H1 (cell line): ENCODE measurements around the gene TGFB2. TPM values are rescaled to one million over a fixed set of nuclear protein-coding genes. Genes with fewer than 3 reads are reported as not detected.
A peak's percentile ranks its signal among the peaks of the same experiment; 100 is the strongest.

Source experiments
- CTCF ChIA-PET: fragments of 300-600 bp; sonication (Branson Sonifier 250); formaldehyde crosslinking; loops from one replicate; lab custom pipeline; 2021; ENCODE audit not compliant: partially characterized antibody; lab: Charles Lee
- POLR2A ChIA-PET: fragments of 300-600 bp; sonication (Branson Sonifier 250); formaldehyde crosslinking; loops from one replicate; lab custom pipeline; 2021; ENCODE audit warnings: inconsistent platforms; ENCODE audit not compliant: partially characterized antibody; lab: Charles Lee
- DNase-seq, 2 experiments: peaks; one replicate each; pipeline versions ENCODE4 v3.0.0 to v3.0.0-alpha.2; 2010 to 2022; ENCODE audit warnings: low spot score in 2 of 2, low read depth in 1 of 2, mixed read lengths in 1 of 2
- FAIRE-seq: peaks from 2 replicates; lab custom pipeline; 2011; peaks lifted over from hg19 to GRCh38; lab: Jason Lieb, UNC
- H2AFZ ChIP-seq: 2 replicates; pipeline ENCODE4 v1.8.1; 2012; ENCODE audit warnings: low read length, inconsistent platforms
- H2AK5ac ChIP-seq: 2 replicates; pipeline ENCODE4 v1.6.1; 2013; ENCODE audit warnings: low read depth, low read length
- H2BK120ac ChIP-seq: replicated peaks from 2 replicates; pipeline ENCODE3; 2013; ENCODE audit warnings: low read depth, low read length, inconsistent platforms
- H2BK12ac ChIP-seq: 2 replicates; pipeline ENCODE4 v1.6.1; 2013; ENCODE audit warnings: low read depth, low read length
- H2BK15ac ChIP-seq: 2 replicates; pipeline ENCODE4 v1.6.1; 2013; ENCODE audit warnings: low read length
- H2BK20ac ChIP-seq: 2 replicates; pipeline ENCODE4 v1.6.1; 2013; ENCODE audit warnings: low read length
- H2BK5ac ChIP-seq: 2 replicates; pipeline ENCODE4 v1.6.1; 2013; ENCODE audit warnings: low read depth, low read length
- H3K14ac ChIP-seq: 2 replicates; pipeline ENCODE4 v1.6.1; 2013; ENCODE audit warnings: inconsistent platforms; ENCODE audit not compliant: insufficient read length
- H3K18ac ChIP-seq: 2 replicates; pipeline ENCODE4 v1.6.1; 2013; ENCODE audit warnings: low read length; ENCODE audit errors: extremely low read depth
- H3K23ac ChIP-seq: 2 replicates; pipeline ENCODE4 v1.6.1; 2013; ENCODE audit warnings: inconsistent platforms; ENCODE audit not compliant: insufficient read length
- H3K23me2 ChIP-seq: 2 replicates; pipeline ENCODE4 v1.6.1; 2013; ENCODE audit warnings: low read depth, low read length
- H3K27ac ChIP-seq: 2 replicates; pipeline ENCODE4 v1.6.1; 2011; ENCODE audit warnings: low read depth, low read length, inconsistent platforms
- H3K27me3 ChIP-seq, 4 experiments: replicated peaks in 1 of 4; 1 replicate in 1 of 4; 2 replicates in 3 of 4; pipeline versions ENCODE4 v1.6.1 to v1.8.1; 2011 to 2013; ENCODE audit warnings: low read length in 3 of 4, mild to moderate bottlenecking in 3 of 4, inconsistent platforms in 2 of 4, mixed read lengths in 2 of 4, moderate library complexity in 1 of 4; ENCODE audit not compliant: control insufficient read depth in 3 of 4, insufficient read depth in 3 of 4; ENCODE audit errors: extremely low read depth in 1 of 4
- H3K36me3 ChIP-seq, 4 experiments: 2 replicates each; pipeline versions ENCODE4 v1.6.1 to v1.8.1; 2011 to 2013; ENCODE audit warnings: mild to moderate bottlenecking in 4 of 4, low read length in 3 of 4, moderate library complexity in 2 of 4, control low read depth in 1 of 4, inconsistent platforms in 1 of 4; ENCODE audit not compliant: insufficient read depth in 4 of 4, control insufficient read depth in 2 of 4
- H3K4ac ChIP-seq: replicated peaks from 2 replicates; pipeline ENCODE3; 2013; ENCODE audit warnings: low read length, low read depth, mixed read lengths, inconsistent platforms; ENCODE audit not compliant: insufficient read length
- H3K4me1 ChIP-seq, 4 experiments: replicated peaks in 1 of 4; 1 replicate in 1 of 4; 2 replicates in 3 of 4; pipeline versions ENCODE4 v1.6.1 to v1.8.1; 2011 to 2013; ENCODE audit warnings: low read length in 3 of 4, inconsistent platforms in 2 of 4, mixed read lengths in 1 of 4; ENCODE audit not compliant: insufficient read depth in 4 of 4, control insufficient read depth in 3 of 4
- H3K4me2 ChIP-seq, 2 experiments: 2 replicates each; pipeline versions ENCODE4 v1.6.1 to v1.8.1; 2011 to 2013; ENCODE audit warnings: low read depth in 2 of 2, low read length in 2 of 2, control low read depth in 1 of 2, inconsistent platforms in 1 of 2, mild to moderate bottlenecking in 1 of 2; ENCODE audit not compliant: insufficient read depth in 1 of 2
- H3K4me3 ChIP-seq, 4 experiments: fragments of 200-600, 300-600 bp in 1 of 4; sonication (generic), shearing (Covaris generic), sonication (Bioruptor Twin) in 1 of 4; 2 replicates each; pipeline versions ENCODE4 v1.5.1 to v1.8.1; 2011 to 2016; ENCODE audit warnings: low read length in 4 of 4, low read depth in 3 of 4, control low read depth in 2 of 4, inconsistent platforms in 2 of 4, mild to moderate bottlenecking in 2 of 4, mixed read lengths in 1 of 4, moderate library complexity in 1 of 4; ENCODE audit not compliant: insufficient read depth in 2 of 4; ENCODE audit errors: extremely low read depth in 1 of 4
- H3K56ac ChIP-seq: replicated peaks from 2 replicates; pipeline ENCODE3; 2013; ENCODE audit warnings: low read depth, mild to moderate bottlenecking, mixed read lengths, low read length, inconsistent platforms; ENCODE audit not compliant: insufficient read length
- H3K79me1 ChIP-seq: 2 replicates; pipeline ENCODE4 v1.6.1; 2013; ENCODE audit warnings: low read depth, low read length, control low read depth
- H3K79me2 ChIP-seq, 2 experiments: 2 replicates each; pipeline versions ENCODE4 v1.6.1 to v1.8.1; 2012 to 2013; ENCODE audit warnings: low read length in 2 of 2, mild to moderate bottlenecking in 2 of 2, inconsistent platforms in 1 of 2; ENCODE audit not compliant: insufficient read depth in 2 of 2, control insufficient read depth in 1 of 2
- H3K9ac ChIP-seq, 4 experiments: replicated peaks in 1 of 4; 1 replicate in 1 of 4; 2 replicates in 3 of 4; pipeline versions ENCODE4 v1.6.1 to v1.8.1; 2011 to 2013; ENCODE audit warnings: low read depth in 3 of 4, low read length in 3 of 4, control low read depth in 2 of 4, mild to moderate bottlenecking in 2 of 4, moderate library complexity in 2 of 4, inconsistent platforms in 1 of 4; ENCODE audit errors: extremely low read depth in 1 of 4
- H3K9me3 ChIP-seq, 2 experiments: 2 replicates each; pipeline versions ENCODE4 v1.6.1 to v1.8.1; 2012 to 2013; ENCODE audit warnings: mild to moderate bottlenecking in 2 of 2, moderate library complexity in 2 of 2, control low read depth in 1 of 2, inconsistent platforms in 1 of 2, low read depth in 1 of 2, low read length in 1 of 2, mixed read lengths in 1 of 2; ENCODE audit not compliant: insufficient read depth in 2 of 2
- H4K20me1 ChIP-seq, 2 experiments: replicated peaks in 1 of 2; 2 replicates each; pipeline versions ENCODE3 to v1.8.1; 2011 to 2013; ENCODE audit warnings: inconsistent platforms in 2 of 2, low read length in 2 of 2, mild to moderate bottlenecking in 1 of 2; ENCODE audit not compliant: insufficient read depth in 2 of 2, control insufficient read depth in 1 of 2
- H4K5ac ChIP-seq: 2 replicates; pipeline ENCODE4 v1.6.1; 2013; ENCODE audit warnings: low read length, low read depth, mixed read lengths, inconsistent platforms; ENCODE audit not compliant: insufficient read length
- H4K8ac ChIP-seq: 2 replicates; pipeline ENCODE4 v1.8.0; 2013; ENCODE audit warnings: mild to moderate bottlenecking, moderate library complexity, low read length, inconsistent platforms; ENCODE audit not compliant: insufficient read depth; ENCODE audit errors: extremely low read depth
- H4K91ac ChIP-seq: replicated peaks from 2 replicates; pipeline ENCODE3; 2013; ENCODE audit warnings: low read length, mixed read lengths, inconsistent platforms; ENCODE audit not compliant: insufficient read length
- CBX5 ChIP-seq: fragments of 300-800, 300-1000 bp; sonication (generic); IDR thresholded peaks from 2 replicates; pipeline ENCODE4 v1.7.1; 2016; ENCODE audit warnings: antibody characterized with exemption, low read length, low read depth
- CHD2 ChIP-seq: IDR thresholded peaks from 2 replicates; pipeline ENCODE4 v1.6.1; 2012; ENCODE audit warnings: low read length, improper control_type of control experiment
- E2F6 ChIP-seq: IDR thresholded peaks from 2 replicates; pipeline ENCODE4 v1.6.1; 2012; ENCODE audit warnings: inconsistent platforms
- GTF2F1 ChIP-seq: IDR thresholded peaks from 2 replicates; pipeline ENCODE4 v1.6.1; 2012; ENCODE audit warnings: low read depth, low read length, improper control_type of control experiment, borderline replicate concordance
- JUND ChIP-seq: IDR thresholded peaks from 2 replicates; pipeline ENCODE4 v1.6.1; 2011; ENCODE audit warnings: mild to moderate bottlenecking, improper control_type of control experiment, low read length
- POLR2AphosphoS5 ChIP-seq: IDR thresholded peaks from 2 replicates; pipeline ENCODE4 v1.6.1; 2011; ENCODE audit warnings: low read depth, low read length
- SP1 ChIP-seq: IDR thresholded peaks from 2 replicates; pipeline ENCODE4 v1.6.1; 2011; ENCODE audit warnings: low read depth, low read length
- SUZ12 ChIP-seq: fragments of 200-600 bp; sonication (generic); IDR thresholded peaks from 2 replicates; pipeline ENCODE4 v1.6.1; 2012; ENCODE audit warnings: mild to moderate bottlenecking, inconsistent platforms, low read length, moderate library complexity, mixed read lengths
- WGBS, 2 experiments: shearing (Covaris generic) in 1 of 2; methylation state at CpG; one replicate each; pipeline versions ENCODE4 v1.1.6 to v1.1.7; 2013 to 2015; ENCODE audit warnings: low lambda C conversion rate in 2 of 2, mixed read lengths in 2 of 2, inconsistent platforms in 1 of 2, low coverage in 1 of 2, missing lambda C conversion rate in 1 of 2; ENCODE audit not compliant: insufficient replicate concordance in 2 of 2, insufficient coverage in 1 of 2, insufficient read length in 1 of 2; ENCODE audit errors: extremely low coverage in 1 of 2, missing lambda C conversion rate in 1 of 2; 5-methylcytosine and 5-hydroxymethylcytosine counted together
- polyA plus RNA-seq, 7 experiments: library from polyadenylated mRNA; depleted of rRNA in 3 of 7; stranded (reverse) in 5 of 7; unstranded in 2 of 7; fragments of >200 nt in 5 of 7; fragments of 200-250 nt in 2 of 7; gene quantifications; 1 replicate in 5 of 7; 2 replicates in 1 of 7; 4 replicates in 1 of 7; pipeline versions ENCODE4 v1.2.1 to v1.2.3, GENCODE V29; 2011 to 2013; ENCODE audit warnings: missing spikeins in 2 of 7, mixed read lengths in 2 of 7
- total RNA-seq: library from RNA; stranded (reverse); fragmentation: NEBNext Ultra II Directional; extraction: Animal tissue kit (Norgen Biotek cat#: 25700); gene quantifications from 2 replicates; pipeline ENCODE4 v1.2.1, GENCODE V29; 2021

TGFB2 gene
- total and polyA plus RNA-seq, 2 of the 8 experiments (the other 6 are each of a cell fraction or from before 2014, with no cell fraction given) = 0.26 to 0.84 TPM

GRCh38 chr1:218459878-218460711 lies 115.0 kb downstream of the TGFB2 start:
- H2BK15ac ChIP-seq = no peak overlapping the region
- no peak overlapping the region for H4K8ac ChIP-seq
- 52% methylated on average over 6 of the region's 6 CpGs; no CpG with 5 or more reads in 1 of the 2 experiments for WGBS, 2 experiments
- ChIA-PET POLR2A (interaction anchor here (0.8 to 1.9 kb wide), 4 partner anchors 16 to 115 kb away, joined by 3 to 8 read pairs (median 3); partner anchors contain the start of gene TGFB2), CTCF (interaction anchor here (1.1 to 1.4 kb wide), 3 partner anchors 9 to 158 kb away, joined by 3 to 6 read pairs (median 4); no protein-coding TSS in a partner anchor)
- peak overlapping the region; percentile 88 for H2BK20ac ChIP-seq
- H2AK5ac ChIP-seq = peak overlapping the region; percentile 41; the same call in 1 of the 2 replicates
- H3K4ac ChIP-seq = no peak overlapping the region
- H4K91ac ChIP-seq = no peak overlapping the region
- H2BK12ac ChIP-seq = peak overlapping the region; percentile 97
- no peak overlapping the region; a peak in 1 of 8 replicates for H3K4me3 ChIP-seq
- DNase-seq (peak; percentile 33 to 47), FAIRE-seq (peak; percentile 71)
- H4K5ac ChIP-seq = no peak overlapping the region
- H3K23ac ChIP-seq = no peak overlapping the region
- H3K4me2 ChIP-seq = peak overlapping the region; percentile 20 to 56; a peak in 3 of 4 replicates
- peak overlapping the region; percentile 30; the same call in 1 of the 2 replicates for H3K27ac ChIP-seq
- no peaks in the 10 kb centered on the region for H4K20me1 ChIP-seq
- H3K14ac ChIP-seq = no peak overlapping the region
- peak overlapping the region; percentile 78 for H2AFZ ChIP-seq
- H3K79me1 ChIP-seq = no peaks in the 10 kb centered on the region
- H3K9me3 ChIP-seq = no peaks in the 10 kb centered on the region
- no peak overlapping the region for H3K9ac ChIP-seq
- H2BK5ac ChIP-seq = peak overlapping the region; percentile 61
- no peaks in the 10 kb centered on the region for H3K79me2 ChIP-seq
- H3K56ac ChIP-seq = no peak overlapping the region
- no peak overlapping the region for H2BK120ac ChIP-seq
- no peaks in the 10 kb centered on the region for H3K27me3 ChIP-seq
- H3K18ac ChIP-seq = no peak overlapping the region
- no peaks in the 10 kb centered on the region for H3K23me2 ChIP-seq
- peaks cover 4 to 11% (median 9%) of the 10 kb centered on the region in 4 experiments; a peak in 5 of 7 replicates for H3K4me1 ChIP-seq
- H3K36me3 ChIP-seq = no peaks in the 10 kb centered on the region
- TF ChIP-seq CHD2 (no peak), POLR2AphosphoS5 (peak; percentile 45; the same call in 1 of the 2 replicates), SP1 (peak; percentile 60; the same call in 1 of the 2 replicates), E2F6 (peak; percentile 56), JUND (peak; percentile 99), SUZ12 (no peak), CBX5 (no peak), GTF2F1 (no peak)
